ENCODE measurements around the gene LHX2. TPM values are rescaled to one million over a fixed set of nuclear protein-coding genes. Genes with fewer than 3 reads are reported as not detected.

LHX2 gene
- polyA plus RNA-seq, 1 donor: 2.0 TPM

DNA sequence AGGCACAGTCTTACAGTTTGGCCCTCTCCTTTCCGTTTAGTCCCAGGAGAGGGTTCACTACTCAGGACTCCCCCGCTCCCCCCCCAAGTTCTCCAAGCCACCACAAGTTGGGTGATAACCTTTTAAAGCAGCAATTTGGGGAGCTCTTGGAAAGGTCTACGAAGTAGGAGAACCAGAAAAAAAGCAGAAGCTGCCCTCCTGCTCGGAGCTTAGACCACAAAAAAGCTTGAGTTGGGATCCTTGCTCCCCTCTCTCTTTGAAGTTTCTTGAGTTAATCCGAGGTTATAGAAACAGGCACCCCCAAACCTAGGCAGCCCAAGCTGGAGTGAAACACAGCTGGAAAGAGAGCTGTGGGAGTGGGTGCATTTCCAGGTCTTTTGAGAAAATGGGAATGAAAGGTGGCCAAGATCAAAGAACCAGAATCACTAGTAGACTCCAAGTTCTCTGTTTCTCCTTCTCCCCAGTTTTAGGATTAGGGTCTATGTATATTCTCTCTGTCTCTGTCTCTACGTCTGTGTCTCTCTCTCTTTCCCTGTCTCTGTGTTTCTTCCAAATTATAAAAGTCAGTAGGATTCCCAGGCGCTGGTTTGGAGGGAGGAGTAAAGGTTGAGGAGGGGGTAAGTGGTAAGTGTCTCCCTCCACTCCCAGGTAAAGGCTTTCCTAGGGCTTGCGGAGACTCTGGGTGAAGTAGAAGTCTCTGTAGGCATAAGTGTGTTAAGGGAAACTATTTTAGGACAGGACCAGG lies 2.8 kb downstream of the LHX2 start:
- no peak for DNase-seq

DNA sequence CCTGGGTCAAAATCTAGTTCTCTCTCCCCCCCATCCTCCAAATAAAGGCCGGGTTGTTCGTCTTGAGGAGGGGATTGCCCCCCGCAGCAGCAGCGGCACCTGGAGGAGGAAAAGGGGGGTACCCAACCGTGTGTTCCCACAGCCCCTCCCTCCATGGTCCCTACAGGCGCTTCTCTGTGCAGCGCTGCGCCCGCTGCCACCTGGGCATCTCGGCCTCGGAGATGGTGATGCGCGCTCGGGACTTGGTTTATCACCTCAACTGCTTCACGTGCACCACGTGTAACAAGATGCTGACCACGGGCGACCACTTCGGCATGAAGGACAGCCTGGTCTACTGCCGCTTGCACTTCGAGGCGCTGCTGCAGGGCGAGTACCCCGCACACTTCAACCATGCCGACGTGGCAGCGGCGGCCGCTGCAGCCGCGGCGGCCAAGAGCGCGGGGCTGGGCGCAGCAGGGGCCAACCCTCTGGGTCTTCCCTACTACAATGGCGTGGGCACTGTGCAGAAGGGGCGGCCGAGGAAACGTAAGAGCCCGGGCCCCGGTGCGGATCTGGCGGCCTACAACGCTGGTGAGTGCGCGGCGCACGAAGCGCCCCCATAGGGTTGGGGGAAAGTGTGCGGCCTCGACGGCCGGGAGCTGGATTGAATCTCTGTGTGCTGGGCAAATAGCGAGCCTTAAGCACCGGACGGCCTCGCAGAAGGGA lies 3.5 kb downstream of the LHX2 start:
- DNase-seq: no peak

DNA sequence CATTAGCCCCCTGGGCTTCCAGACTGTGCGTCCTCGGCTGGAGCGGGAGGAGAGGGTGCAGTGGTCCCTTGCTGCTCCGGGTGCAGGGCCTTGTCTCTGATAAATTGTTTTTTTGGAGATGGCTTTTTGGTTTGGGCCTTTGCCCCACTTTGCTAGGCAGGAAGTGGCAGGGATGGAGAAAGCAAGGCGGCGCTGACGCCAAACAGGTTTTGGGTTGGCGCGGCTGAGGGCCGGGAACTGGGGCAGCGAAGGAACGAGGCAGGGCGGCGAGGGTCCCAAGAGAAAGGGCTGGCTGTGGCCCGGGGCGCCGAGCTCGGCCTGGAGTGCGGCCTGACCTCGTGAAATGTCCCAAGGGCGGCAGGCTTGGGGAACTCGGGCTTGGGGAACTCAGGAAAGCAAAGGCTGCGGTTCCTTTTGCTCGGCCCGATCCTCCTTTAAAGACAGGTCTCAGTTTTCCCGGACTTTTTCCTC lies 4.1 kb downstream of the LHX2 start:
- no peak for DNase-seq

DNA sequence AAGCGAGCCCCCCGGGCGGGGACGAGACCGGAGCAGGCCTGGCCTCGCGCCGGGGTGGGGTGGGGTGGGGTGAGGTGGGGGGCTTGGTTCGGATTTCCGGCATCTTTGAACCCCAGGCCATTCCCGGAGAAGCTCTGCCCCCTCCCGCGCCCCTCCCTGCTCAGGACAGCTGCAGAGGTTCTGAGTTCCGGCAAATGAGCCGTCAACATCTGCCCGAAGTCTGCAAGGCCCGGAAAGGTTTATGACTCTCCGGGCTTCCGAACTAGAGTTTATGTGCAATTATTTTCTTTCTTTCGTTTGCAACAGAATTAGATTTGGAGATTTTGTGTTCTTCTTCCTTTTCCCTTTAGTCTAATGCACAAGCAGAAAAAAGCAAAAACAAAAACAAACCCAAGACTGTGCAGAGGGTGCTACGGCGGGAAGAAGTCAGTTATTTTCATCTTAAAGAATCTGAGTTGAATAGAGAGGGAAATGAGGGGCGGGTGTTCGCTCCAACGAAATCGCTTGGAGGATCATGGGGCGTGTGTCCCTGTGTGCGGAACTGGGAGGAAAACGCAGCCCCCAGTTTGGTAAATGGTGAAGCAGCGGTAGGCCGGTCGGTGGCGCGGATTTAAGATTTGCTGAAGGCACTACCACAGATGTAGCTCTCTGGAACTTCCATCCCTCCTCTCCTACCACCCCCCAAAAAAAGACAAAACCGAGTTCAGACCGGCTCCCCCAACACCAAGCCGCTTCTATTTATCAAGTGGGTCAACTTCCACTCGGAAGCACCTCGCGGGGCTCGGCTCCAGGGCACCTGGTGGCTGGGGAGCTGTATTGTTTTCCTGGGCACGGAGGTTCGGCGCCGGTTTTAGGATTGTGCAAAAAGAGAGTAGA lies 4.8 kb downstream of the LHX2 start:
- no peak for DNase-seq

DNA sequence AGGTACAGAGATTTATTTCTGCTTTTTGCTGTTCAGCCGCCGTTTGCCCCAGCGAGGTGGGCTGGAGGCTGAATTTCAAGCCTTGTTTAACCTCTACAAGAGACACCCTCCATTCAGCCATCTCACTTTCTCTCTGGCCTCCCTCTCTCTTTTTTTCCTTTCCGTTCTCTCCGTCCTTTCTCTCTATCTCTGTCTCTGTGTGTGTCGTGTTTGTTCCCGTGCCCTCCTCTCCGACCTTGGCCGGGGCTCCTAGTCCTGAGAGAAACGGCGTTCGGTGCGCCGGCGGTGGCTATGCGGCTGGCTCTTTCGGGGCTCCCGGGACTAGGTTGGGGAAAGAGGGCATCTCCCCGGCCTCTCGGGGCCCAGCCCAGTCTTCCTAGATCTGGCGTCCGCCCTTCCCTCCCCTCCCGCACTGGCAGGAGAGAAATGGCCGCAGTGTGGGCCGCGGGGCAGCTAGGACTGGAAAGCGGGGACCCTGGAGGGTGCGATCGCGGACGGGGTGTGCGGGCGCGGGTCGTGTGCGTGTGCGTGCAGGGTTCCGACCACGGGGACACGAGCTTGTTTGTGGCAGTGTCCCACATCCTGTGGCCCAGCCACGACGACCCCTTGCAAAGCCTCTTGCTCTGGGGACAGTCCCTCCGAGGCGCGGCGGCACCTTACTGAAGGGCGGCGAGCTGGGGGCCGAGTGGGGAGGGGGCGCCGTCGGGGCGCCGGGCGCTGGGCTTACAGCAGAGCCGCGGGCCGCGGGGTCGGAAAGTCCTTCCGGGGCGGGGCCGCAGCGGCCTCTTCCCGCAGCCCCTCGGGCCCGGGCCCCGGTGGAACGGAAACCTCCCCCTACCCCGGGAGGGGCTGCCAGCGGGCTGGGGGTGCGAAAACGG lies 5.7 kb downstream of the LHX2 start:
- no peak for DNase-seq

DNA sequence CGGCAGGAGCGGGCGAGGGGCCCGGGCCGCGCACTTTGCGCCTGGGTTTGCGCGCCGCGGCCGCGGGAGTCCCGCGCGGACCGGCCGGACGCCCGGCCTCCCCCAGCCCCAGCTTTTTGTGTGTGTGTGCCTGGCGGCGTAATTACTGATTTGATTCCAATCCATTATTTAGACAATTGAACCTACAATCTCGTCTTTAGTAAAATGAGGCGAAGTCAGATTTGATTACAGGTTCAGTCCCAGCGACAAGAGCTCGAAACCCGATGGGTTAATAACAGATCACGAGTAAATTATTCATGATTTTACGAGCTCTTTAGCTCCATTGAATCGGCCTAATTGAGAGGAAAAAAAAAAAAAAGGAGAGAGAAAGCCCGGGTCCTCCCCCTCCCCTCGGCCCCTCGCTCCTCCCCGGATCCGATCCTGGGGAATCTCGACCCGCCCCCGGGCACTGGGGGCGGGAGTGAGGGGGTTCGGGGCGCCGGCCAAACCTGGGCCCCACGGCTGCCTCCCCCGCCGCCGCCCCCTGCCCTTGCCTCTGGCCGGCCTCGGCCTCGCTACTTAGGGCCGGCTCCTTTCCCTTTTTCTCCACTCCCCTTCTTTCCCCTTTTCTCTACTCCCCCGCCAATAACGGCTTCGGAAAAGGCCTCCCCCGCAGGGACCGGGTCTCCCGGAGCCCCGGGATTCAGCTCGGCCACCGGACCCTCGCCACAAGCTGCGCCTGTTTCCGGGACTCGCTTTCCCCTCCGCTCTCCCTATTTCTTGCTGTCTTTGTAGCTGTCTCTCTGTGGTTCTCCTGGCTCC lies 6.6 kb downstream of the LHX2 start:
- DNase-seq: no peak

DNA sequence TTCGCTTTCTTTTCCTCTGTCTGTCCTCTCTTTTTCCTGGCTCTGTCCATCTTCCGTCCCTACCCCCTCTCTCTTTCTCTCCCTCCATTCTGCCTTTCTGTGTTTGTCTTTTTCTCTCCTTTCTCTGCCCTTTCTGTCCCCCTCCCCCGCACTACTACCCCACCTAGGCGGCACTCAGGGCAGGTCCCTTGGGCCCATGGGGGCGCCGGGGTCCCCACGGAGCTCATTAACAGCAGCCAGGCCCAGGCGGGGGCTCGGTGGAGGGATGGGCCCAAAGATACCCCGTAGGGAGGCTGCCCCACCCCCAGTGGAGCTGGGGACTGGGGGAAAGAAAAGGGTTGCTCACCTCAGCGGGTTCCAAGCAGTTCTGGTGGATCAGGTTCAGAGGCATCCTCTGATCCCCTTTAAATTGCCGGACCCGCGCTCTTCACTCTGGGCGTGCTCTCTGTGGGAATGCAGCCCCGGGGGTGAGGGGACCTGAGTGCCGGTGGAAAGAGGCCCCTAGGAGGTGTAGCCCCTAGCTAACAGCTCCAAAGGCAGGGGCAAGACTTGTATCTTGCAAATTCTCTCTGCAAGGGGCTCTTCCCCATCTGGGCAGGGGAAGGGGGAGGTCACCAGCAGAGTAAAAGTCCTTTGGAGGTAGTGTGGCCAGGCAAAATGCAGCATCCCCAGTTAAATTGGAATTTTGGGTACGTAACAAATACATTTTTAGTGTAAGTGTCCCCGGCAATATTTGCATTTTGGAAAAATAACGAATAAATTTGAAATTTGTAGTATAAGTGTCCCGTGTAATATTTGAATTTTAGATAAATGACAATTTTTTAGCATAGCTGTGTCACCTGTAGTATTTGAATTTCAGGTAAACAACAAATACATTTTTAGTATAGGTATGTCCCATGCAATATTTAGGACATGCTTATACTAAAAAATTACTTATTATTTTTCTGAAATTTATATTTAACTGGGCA lies 7.4 kb downstream of the LHX2 start:
- DNase-seq: no peak

DNA sequence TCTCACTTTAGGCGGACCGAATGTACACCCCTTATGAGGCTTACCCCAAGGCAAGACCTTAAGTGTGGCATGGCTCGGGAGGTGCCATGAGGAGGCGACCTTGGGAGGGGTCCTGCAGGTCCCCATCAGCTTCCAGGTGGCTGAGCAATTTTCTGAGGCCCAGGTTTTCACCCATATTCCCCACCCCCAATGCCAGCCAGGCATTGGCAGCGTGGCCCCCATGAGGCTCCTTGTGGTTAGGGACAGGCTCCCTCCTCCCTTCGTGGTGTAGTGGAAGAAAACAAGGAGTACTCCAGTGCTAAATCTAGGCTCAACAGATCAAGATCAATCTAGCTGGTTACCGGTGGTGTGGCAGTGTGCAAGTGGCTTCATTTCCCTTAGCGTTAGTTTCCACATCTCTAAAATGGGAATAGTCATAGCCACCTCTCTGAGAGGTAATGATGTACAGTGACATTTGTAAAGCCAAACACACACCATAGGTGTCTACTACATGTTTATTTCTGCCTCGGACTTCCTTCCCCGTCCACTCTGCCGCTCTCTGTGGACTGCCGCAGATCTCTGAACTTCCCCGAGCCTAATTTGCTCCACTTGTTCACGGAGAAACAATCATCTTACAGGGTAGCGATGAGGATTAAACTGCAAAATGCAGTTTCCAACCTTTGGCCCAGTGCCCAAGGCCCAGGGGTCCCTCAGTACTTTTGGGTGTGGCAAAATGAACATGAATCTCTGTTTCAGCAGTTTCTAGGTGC lies 8.4 kb downstream of the LHX2 start:
- no peak for DNase-seq

DNA sequence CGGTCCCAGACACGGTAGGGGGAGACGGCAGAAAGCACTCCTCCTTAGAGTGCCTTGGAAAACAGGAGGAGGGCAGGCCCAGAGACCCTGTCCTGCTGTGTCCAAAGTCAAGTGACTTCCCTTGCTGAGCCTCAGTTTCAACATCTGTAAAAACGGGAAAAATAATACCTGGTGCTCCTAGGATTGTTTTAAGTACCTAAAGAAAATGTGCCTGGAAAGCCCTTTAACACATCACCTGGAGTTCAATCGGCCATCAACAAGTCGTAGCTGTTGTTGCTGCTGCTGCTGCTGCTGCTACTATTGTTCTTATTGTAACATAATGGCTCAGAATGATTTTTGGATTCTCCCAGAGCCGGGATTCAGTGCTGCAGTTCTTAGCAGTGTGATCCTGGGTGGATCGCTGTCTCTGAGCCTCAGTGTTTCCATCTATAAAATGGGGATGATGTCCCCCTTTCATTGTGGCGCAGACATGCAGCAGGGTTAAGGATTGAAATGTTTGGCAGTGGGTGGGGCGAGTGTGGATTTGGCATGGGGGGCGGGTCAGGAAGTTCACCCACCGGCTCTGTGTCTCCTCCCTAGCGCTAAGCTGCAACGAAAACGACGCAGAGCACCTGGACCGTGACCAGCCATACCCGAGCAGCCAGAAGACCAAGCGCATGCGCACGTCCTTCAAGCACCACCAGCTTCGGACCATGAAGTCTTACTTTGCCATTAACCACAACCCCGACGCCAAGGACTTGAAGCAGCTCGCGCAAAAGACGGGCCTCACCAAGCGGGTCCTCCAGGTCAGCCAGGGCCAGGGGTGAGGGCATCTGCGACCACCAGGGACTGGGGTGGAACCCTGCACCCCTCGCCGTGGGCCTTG lies 9.2 kb downstream of the LHX2 start:
- no peak for DNase-seq

DNA sequence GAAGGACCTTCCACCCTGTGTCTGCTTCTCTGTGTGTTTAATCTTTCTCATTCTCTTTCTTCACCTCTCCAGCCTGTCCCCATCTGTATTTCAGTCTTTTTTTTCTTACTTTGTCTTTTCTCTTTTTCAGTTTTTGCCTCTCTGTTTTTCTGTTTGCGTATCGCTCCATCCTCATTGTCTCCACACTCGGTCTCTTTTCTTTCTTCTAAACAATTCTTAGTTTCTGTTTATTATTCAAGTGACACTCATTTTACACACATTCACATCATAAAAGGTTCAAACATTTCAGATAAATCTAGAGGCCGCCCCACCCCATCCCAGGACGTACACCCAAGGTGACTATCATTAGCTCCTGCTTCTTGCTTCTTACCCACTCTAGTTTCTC lies 9.8 kb downstream of the LHX2 start:
- no peak for DNase-seq

DNA sequence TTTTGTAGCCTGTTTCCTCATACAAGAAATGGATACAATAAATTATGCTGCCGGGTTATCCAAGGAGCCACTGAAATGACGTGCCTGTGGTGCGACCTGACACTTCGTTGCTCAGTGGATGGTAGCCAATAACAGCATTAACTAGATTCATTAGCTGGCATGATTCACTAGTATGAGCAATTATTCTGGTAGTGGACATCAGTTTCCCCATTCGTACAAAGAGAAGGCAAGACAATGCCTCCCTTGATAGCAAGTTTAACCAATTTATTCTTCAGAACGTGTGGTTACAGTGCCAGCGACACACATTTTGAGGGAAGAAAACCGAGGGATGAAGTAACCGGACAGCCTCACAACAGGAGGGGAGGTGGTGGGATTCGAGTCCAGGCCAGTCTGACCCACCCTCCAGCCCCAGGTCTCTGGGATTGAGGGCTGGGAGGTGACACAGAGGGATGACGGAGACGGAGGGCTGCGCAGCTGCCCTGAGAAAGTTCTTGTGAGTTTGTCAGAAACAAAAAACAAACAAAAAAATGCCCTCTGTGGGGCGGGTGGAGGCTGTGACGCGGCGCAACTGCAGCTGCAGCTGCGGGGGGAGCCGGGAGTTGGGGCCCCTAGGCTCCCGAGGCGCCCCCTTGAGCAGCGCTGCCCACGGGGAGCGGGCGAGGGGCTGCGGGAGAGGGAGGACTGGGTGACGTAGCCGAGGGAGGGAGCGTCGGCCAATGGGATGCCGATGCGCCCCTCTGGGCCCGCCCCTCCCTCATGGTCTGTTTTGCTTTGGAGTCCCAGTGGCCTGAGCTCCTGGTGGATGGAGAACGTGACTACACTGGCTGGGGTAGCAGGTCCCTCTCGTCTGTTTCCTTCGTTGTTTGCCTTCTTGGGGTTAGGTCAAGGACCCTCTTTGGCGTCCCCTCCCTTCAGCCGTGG lies 10.9 kb downstream of the LHX2 start:
- DNase-seq: no peak

DNA sequence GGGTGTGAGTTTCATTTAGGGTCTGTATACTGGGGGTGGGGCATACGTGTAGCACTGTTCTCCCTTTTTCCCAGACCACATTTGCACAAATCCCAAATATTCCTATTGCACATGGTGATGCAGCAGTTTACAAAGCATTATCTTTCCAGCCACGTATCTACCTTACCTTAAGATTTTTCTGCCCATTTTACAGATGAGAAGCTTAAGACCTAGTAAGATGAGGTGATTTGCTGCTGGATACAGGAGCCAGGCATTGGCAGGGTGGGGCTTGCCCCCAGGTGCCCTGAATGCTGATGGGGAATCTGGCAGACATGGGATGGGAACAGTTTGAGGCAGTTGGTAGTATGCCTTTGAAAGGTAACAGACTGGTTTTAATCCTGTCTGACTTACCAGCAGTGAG lies 12.5 kb downstream of the LHX2 start:
- no peak for DNase-seq

DNA sequence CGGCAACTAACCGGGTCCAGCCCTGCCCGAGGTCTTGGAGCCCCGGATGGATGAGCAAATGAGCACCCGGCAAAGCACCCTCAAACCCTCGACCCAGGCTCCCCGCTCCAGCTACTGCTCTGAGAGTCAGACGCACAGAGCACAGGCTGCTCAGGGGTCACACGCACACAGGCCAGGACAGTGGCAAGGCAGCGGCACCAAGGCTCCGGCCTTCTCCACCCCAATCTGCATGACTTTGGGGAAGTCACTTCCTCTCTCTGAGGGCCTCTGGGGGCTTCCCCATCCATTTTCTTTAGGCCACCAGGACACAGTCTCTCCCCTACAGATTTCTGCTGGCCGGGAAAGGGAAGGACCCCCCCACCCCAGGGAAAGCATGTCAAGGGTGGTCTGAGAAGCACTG lies 18.0 kb downstream of the LHX2 start:
- DNase-seq: no peak

DNA sequence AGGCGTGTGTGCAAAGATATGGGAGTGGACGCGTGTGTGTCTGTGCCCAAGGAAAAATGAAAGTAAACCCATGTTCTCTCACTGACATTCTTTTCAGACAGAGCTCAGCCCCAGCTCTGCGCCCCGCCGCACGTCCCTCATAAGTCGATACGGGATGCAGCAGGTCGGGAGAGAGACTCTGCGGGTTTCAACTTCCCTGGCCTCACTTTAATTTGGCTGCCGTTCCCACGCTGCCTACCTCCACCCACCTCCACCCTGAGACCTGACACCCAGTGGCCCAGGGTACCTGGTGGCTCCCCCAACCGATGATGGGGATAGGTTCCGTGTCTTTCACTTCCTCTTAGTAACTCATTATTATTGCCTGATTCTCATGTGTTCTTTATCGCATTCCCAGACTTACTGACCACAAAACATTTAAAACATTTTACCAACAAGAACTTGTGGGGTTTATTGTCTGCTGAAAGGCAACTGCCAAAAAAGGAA lies 19.4 kb downstream of the LHX2 start:
- DNase-seq: no peak

DNA sequence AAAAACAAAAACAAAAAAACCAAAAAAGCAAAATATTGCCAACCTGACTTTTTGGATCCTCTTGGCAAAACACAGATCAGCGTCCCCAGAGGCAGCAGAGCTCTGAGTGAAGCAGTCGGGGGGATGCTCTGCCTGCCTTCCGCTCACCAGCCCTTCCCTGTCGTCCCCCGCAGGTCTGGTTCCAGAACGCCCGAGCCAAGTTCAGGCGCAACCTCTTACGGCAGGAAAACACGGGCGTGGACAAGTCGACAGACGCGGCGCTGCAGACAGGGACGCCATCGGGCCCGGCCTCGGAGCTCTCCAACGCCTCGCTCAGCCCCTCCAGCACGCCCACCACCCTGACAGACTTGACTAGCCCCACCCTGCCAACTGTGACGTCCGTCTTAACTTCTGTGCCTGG lies 20.7 kb downstream of the LHX2 start:
- DNase-seq: no peak

DNA sequence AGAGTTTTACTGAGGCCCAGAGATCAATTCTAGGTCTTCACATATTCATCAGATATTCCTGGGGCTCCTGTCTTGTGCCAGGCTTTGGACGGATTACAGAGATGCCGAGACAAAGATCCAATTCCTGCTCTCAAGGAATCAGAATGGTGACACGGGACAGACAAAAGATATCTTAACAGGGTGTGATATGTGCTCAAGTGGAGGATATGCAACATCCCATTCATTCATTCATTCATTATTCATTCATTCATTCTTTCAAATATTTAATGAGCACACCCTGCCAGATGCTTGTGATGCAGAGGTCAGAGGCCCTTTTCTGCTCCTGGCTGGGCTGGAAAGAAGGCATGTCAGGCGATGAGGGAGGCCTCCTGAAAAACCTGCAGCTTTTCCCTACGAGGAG lies 21.8 kb downstream of the LHX2 start:
- DNase-seq: no peak

DNA sequence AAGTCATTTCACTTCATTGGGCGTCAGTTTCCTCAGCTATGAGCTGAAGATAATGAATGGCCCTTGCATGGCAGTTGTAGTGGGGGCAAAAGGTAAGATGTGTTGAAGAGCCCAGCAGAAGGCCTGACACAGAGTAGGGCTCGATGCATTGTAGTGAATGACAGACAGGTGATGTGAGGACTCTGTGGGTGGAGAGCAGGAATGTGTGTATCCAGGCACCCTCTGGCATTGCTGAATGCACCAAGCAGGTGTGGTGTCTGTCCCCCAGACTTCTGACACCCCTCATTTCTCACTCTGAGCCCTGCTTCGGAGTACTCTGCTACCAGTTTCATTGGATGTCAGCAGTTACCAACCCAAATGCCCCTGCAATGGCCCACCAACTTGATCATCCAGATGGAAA lies 22.4 kb downstream of the LHX2 start:
- DNase-seq: no peak
